Hypothalamus (tissue), 51 donors: ENCODE results near the gene KMT2C.
"Not testable (repeated sequence)": the region's sequence is repeated elsewhere in the genome, so short reads cannot be mapped to it uniquely, and the experiment has no call there.

Experiments
- DNase-seq, 51 donors: peaks; one replicate each; lab custom pipeline; 2025; lab: John Stamatoyannopoulos, UW

The KMT2C gene

DNA sequence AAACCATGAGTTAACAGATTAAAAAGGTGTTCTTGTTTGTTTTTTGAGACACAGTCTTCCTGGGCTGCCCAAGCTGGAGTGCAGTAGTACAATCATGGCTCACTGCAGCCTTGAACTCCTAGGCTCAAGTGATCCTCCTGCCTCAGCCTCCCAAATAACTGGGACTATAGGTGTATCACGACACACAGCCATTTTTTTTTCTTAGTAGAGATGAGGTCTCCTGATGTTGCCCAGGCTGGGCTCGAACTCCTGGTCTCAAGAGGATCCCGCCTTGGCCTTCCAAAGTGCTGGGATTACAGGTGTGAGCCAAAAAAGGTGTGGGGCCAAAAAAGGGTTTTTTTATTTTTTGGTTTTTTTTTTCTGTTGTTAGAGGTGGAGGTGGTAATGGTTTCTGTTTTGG is 29.3 kb downstream of the KMT2C start:
- no peak for DNase-seq

- not testable (repeated sequence) for DNase-seq
Observed at GRCh38 chr7:152406030-152406429, 29.8 kb downstream of the KMT2C start.

DNA sequence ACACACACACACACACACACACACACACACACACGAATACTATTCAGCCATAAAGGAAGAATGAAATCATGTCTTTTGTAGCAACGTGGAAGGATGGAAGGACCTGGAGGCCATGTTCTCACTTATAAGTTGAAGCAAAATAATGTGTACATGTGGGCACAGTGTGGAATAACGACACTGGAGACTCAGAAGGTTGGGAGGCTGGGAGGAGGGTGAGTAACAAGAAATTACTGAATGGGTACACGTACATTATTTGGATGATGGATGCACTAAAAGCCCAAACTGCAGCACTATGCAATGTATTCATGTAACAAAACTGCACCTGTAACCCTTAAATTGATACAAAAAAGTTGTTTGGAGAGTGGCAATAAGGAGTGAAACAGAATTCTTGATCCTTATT is 32.1 kb downstream of the KMT2C start:
- no peak for DNase-seq

- no peak for DNase-seq
Observed at GRCh38 chr7:152402384-152403250, 33.2 kb downstream of the KMT2C start.

DNA sequence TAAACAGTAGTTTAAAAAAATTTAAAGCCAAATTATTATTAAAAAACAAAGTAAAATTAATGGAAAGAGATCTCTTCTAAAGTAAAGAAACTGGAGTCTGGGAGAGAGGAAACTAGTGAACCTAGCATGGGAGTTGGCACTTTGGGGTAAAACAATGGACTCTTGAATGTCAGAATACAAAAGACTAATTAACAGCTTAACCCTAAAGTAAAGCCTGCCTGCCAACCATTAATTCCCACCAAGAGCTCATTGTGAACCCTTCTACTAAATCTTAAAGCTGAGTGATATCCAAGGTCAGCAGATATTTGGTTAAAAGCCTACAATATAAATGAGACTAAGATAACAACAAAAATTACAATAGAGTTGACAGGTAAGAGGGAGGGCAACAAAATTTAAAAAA is 36.5 kb downstream of the KMT2C start:
- DNase-seq = no peak

DNA sequence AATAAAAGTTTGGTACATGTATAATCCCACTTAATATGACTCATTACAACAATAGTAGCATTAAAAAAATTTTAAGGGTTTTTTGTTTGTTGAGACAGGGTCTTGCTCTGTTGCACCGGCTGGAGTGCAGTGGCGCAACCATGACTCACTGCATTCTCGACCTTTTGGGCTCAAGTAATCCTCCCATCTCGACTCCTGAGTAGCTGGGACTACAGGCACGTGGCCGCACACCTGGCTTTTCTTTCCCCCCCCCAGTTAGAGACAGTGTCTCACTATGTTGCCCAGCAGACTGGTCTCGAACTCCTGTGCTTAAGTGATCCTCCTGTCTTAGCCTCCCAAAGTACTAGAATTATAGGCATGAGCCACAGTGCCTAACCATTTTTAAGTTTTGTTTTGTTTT is 40.7 kb downstream of the KMT2C start:
- no peak for DNase-seq

- not testable (repeated sequence) for DNase-seq
Observed at GRCh38 chr7:152394214-152394613, 41.6 kb downstream of the KMT2C start.

DNA sequence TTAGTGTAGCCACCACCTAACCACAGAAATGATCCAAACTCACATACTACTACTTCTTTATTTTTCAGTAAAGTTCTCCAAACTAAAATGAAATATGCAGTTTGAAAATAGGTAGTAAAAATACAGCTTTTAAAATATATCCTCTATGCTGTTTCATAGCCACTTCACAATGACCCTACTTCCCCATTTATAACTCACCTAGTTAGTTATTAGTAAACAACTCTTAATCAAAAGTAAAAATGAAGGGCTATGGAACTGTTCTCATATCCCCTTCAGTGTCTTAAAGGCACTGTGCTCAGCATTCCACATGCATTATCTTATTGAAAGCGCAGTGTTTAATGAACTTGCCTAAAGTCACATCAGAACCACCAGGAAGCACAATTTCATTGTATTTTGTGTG is 43.5 kb downstream of the KMT2C start:
- DNase-seq = no peak

GRCh38 chr7:152386136-152386764 is 49.6 kb downstream of the KMT2C start:
- not testable (repeated sequence) for DNase-seq

- DNase-seq = not testable (repeated sequence)
Observed at GRCh38 chr7:152384235-152385200, 51.3 kb downstream of the KMT2C start.

DNA sequence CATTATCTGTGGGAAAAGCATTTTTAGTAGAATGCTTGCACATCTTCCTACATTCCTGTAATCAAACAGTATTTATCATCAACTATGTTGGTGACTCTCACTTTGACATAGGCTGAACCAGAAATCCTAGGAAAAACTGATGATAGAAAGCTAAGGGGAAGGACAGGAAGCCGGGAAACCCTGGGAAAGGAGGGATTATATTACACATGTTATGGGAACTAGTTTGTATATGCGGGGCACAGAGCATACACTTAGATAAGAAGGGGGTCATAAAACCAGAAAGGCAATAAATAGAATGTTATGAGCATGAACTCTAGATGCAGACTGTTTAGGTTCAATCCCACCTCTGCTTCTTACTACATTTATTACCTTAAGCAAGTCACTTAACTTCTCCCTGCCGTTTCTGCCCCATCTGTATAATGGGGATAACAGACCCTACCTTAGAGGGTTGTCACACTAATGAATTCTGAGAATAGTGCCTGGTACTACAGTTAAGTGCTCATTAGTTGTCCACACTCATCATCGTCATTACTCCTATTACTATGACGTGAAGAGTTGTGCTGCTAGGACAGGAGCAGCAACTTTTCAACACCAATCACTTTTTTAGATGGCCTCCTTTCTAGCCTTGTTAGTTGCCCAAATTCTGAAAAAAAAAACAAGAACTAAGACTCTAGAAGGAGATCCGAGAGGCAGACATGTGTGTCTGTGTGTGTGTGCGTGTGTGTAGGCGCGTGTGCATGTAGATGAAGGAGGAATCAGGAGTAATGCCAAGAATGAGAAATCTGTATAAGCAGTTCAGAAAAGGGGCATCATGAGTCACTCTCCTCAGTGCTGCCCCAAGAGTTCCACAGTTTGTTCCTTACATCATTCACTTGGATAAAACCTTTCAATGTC is 52.2 kb downstream of the KMT2C start:
- DNase-seq = no peak

DNA sequence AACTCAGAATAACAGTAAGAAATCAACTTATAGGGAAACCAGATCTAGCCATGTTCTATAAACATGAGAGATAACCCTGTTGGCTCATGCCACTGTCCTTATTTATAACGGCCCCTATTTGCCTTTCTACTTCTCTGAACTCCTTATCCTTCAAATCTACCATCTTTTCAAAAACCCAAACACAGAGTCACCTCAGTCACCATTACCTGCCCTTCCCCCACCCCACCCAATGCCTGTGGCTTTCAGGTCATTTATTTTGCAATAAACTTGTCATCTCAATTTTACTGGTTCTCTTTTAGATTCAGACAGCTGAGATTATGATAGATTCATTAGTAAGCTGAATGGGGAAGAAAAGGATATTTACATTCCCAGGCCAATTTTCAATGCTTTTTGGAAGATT is 53.6 kb downstream of the KMT2C start:
- DNase-seq = no peak

- DNase-seq = not testable (repeated sequence)
Observed at GRCh38 chr7:152380931-152381578, 54.7 kb downstream of the KMT2C start.

DNA sequence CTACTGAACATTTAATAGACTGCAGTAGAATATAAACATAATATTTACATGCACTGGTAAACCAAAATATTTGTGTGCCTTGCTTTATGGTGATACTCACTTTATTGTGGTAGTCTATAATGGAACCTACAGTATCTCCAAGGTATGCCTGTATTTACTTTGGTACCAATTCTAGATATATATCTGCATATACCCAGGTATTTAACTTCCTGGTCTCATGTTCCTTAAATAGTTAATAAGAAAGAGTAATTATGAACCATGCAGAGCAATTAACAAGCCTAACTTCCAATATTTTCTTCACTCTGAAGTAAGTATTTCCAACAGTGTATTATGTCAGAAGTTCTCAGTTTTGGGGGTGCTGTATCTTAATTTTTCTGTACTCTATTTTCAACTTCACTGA is 57.3 kb downstream of the KMT2C start:
- DNase-seq = not testable (repeated sequence)

DNA sequence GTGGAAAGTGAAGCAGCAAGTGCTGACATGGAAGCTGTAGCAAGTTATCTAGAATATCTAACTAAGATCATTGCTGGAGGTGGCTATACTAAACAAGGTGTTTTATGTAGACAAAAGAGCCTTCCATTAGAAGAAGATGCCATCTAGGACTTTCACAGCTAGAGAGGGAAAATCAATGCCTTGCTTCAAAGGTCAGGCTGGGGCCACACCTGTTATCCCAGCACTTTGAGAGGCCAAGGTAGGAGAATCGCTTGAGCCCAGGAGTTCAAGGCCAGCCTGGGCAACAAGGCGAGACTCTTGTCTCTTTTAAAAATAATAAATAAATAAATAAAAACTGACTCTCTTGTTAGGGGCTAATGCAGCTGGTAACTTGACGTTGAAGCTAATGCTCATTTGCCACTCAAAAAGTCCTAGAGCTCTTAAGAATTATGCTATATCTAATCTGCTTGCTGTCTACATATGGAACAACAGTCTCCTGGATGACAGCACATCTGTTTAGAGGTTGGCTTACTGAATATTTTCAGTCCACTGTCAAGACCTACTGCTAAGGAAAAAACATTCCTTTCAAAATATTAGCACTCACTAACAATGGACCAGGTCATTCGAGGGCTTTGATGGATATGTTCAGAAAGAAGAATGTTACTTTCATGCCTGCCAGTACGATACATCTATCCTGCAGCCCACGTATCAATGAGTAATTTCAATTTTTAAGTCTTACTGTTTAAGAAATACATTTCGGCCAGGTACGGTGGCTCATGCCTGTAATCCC is 58.9 kb downstream of the KMT2C start:
- DNase-seq = not testable (repeated sequence)

GRCh38 chr7:152370297-152370696 is 65.5 kb downstream of the KMT2C start:
- DNase-seq = no peak

- no peak for DNase-seq
Observed at GRCh38 chr7:152369518-152369917, 66.3 kb downstream of the KMT2C start.

DNA sequence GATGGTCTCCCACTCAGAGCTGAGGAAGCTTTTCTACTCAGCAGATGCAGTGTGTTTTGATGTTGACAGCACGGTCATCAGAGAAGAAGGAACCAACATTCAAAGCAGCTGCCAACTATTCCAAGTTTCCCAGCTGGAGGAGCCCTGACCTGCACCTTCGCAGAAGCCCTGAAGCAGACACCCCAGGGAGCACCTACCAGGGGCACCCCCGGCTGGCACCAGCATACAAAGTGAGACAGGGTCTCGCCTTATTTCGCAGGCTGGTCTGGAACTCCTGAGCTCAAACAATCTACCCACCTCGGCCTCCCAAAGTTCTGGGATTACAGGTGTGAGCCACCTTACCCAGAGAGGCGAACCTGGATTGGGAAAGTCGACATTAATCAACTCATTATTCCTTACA is 68.6 kb downstream of the KMT2C start:
- DNase-seq = no peak

DNA sequence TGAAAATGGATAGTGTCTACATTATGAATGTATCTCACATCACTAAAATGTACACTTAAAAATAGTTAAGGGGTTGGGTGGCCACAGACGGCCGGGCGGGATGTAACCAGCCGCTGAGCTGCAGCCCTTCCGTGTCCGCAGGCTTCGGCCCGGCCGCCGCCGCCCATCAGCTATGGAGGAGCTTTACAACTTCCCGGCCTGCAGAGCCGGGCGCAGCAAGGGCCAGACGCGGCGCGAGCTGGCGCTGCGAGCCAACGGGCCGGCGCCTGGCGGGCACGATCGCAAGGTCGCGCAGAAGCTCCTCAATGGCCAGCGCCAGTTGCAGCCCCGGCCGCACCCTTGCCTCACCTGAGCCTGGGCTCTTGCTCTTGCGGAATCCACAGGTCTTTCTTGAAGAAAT is 69.1 kb downstream of the KMT2C start:
- DNase-seq = peak in 2 of 51 donors; percentile 1 to 2
